Activated T-cell treated with anti-CD3 and anti-CD28 coated beads, Interleukin-2, amount 50 U/mL, for 72 hours (primary cell): ENCODE measurements around the gene RUNX1. TPM values are rescaled to one million over a fixed set of nuclear protein-coding genes. Genes with fewer than 3 reads are reported as not detected.
"Not testable (repeated sequence)": the region's sequence is repeated elsewhere in the genome, so short reads cannot be mapped to it uniquely, and the experiment has no call there.

Experiments used
- ATAC-seq, 2 donors: fragments of 150-1000 bp; cut with Tn5 transposase; replicated peaks in 1 of 2; 2 replicates each; pipeline ENCODE4 v1.10.0; 2021; ENCODE audit warnings: moderate library complexity in 2 of 2, mild to moderate bottlenecking in 1 of 2
- DNase-seq, 2 donors: peaks; one replicate each; pipeline ENCODE4 v3.0.0; 2021 to 2022; ENCODE audit warnings: mixed read lengths in 1 of 2
- H3K27ac Mint-ChIP-seq: one replicate; pipeline ENCODE4 v1.8.0; 2022; ENCODE audit warnings: mild to moderate bottlenecking, moderate library complexity, mixed read lengths
- H3K27me3 Mint-ChIP-seq: one replicate; pipeline ENCODE4 v1.8.0; 2022; ENCODE audit warnings: low read depth, mixed read lengths
- H3K36me3 Mint-ChIP-seq, 2 donors: one replicate each; pipeline ENCODE4 v1.8.0; 2022; ENCODE audit warnings: mixed read lengths in 2 of 2, mild to moderate bottlenecking in 1 of 2; ENCODE audit not compliant: insufficient read depth in 2 of 2
- H3K4me1 Mint-ChIP-seq: one replicate; pipeline ENCODE4 v1.8.0; 2022; ENCODE audit warnings: low read depth, mixed read lengths
- H3K4me3 Mint-ChIP-seq, 2 donors: one replicate each; pipeline ENCODE4 v1.8.0; 2022; ENCODE audit warnings: mild to moderate bottlenecking in 2 of 2, mixed read lengths in 2 of 2, moderate library complexity in 2 of 2
- H3K9me3 Mint-ChIP-seq, 2 donors: one replicate each; pipeline ENCODE4 v1.8.0; 2022; ENCODE audit warnings: mixed read lengths in 2 of 2
- total RNA-seq, 2 donors: library from RNA; stranded (reverse); gene quantifications; one replicate each; pipeline ENCODE4 v1.2.3, GENCODE V29; 2022

Gene RUNX1
- total RNA-seq, 2 donors from 2014 or later: 36.6 to 56.2 TPM

DNA sequence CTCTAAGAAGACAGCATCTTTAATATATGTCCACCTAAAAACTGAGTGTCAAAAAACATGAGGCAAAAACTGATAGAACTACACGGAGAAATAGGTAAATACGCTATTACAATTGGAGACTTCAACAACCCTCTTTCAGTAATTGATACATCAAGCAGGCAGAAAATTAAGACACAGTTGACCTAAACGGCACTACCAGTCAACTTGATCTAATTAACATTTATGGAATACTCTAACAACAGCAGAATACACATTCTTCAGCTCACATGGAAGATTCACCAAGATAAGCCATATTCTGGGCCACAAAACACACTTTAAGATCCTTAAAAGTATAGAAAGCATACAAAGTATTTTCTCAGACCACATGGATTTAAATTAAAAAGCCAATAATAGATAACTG lies 242.7 kb downstream of the RUNX1 start:
- H3K27ac Mint-ChIP-seq: peak overlapping the region; percentile 94
- peak overlapping the region in 1 of 2 donors; percentile 42 for H3K4me3 Mint-ChIP-seq
- ATAC-seq: no peak
- no peaks in the 10 kb centered on the region for H3K27me3 Mint-ChIP-seq
- H3K4me1 Mint-ChIP-seq: peaks cover 90% of the 10 kb centered on the region
- peaks cover 2% of the 10 kb centered on the region in 2 donors for H3K9me3 Mint-ChIP-seq
- peaks cover 12 to 43% of the 10 kb centered on the region in 2 donors for H3K36me3 Mint-ChIP-seq
- DNase-seq: no peak

DNA sequence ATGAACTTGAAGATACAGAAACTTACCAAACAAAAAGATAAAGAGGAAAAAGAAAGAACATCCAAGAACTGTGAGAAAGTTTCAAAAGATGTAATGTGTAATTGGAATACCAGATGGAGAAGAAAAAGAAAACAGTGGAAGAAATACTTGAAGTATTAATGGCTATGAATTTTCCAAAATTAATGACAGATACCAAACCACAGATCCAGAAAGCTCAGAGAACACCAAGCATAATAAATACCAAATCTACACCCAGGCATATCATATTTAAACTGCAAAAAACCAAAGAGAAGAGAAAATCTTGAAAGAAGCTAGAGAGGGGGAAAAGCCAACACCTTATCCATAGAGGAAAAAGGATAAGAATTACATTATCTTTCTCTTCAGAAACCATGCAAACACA lies 243.9 kb downstream of the RUNX1 start:
- peaks cover 80% of the 10 kb centered on the region for H3K4me1 Mint-ChIP-seq
- ATAC-seq: no peak
- peaks cover 2% of the 10 kb centered on the region in 2 donors for H3K9me3 Mint-ChIP-seq
- peaks cover 12 to 39% of the 10 kb centered on the region in 2 donors for H3K36me3 Mint-ChIP-seq
- H3K27ac Mint-ChIP-seq: peak overlapping the region; percentile 77
- no peak for DNase-seq
- no peak overlapping the region for H3K4me3 Mint-ChIP-seq
- no peaks in the 10 kb centered on the region for H3K27me3 Mint-ChIP-seq

DNA sequence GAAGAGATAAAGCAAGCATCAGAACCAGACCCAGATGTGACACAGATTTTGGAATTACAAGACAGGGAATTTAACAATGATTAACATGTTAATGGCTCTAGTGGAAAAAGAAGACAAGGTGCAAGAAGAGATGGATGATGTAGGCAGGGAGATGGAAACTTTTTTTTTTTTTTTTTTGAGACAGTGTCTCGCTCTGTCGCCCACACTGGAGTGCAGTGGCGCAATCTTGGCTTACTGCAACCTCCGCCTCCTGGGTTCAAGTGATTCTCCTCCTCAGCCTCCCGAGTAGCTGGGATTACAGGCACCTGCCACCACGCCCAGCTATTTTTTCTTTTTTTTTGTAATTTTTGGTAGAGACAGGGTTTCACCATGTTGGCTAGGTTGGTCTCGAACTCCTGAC lies 244.5 kb downstream of the RUNX1 start:
- peaks cover 74% of the 10 kb centered on the region for H3K4me1 Mint-ChIP-seq
- H3K4me3 Mint-ChIP-seq, DNase-seq, H3K27me3 Mint-ChIP-seq, ATAC-seq, H3K9me3 Mint-ChIP-seq: not testable (repeated sequence)
- peak overlapping the region; percentile 59 for H3K27ac Mint-ChIP-seq
- peaks cover 12 to 39% of the 10 kb centered on the region in 2 donors for H3K36me3 Mint-ChIP-seq

- Mint-ChIP-seq H3K4me3 (no peak overlapping the region), H3K9me3 (peaks cover 2% of the 10 kb centered on the region in 2 donors), H3K27ac (peak overlapping the region; percentile 59), H3K36me3 (peaks cover 16 to 37% of the 10 kb centered on the region in 2 donors), H3K4me1 (peaks cover 67% of the 10 kb centered on the region), H3K27me3 (no peaks in the 10 kb centered on the region)
- no peak for DNase-seq
- ATAC-seq: no peak
Observed at GRCh38 chr21:34803782-34804370, 245.2 kb downstream of the RUNX1 start.

GRCh38 chr21:34802180-34802899 lies 246.8 kb downstream of the RUNX1 start:
- no peak for ATAC-seq
- H3K4me3 Mint-ChIP-seq: no peak overlapping the region
- H3K9me3 Mint-ChIP-seq: peaks cover 2% of the 10 kb centered on the region in 2 donors
- H3K4me1 Mint-ChIP-seq: peaks cover 52% of the 10 kb centered on the region
- peaks cover 16 to 43% of the 10 kb centered on the region in 2 donors for H3K36me3 Mint-ChIP-seq
- no peaks in the 10 kb centered on the region for H3K27me3 Mint-ChIP-seq
- peak overlapping the region; percentile 71 for H3K27ac Mint-ChIP-seq
- no peak for DNase-seq

- H3K4me1 Mint-ChIP-seq: peaks cover 45% of the 10 kb centered on the region
- peak overlapping the region; percentile 55 for H3K27ac Mint-ChIP-seq
- no peak overlapping the region for H3K4me3 Mint-ChIP-seq
- peaks cover 2% of the 10 kb centered on the region in 2 donors for H3K9me3 Mint-ChIP-seq
- ATAC-seq (peak in 1 of 2 donors; percentile 36), DNase-seq (peak in 1 of 2 donors; percentile 10)
- H3K36me3 Mint-ChIP-seq: peaks cover 19 to 44% of the 10 kb centered on the region in 2 donors
- H3K27me3 Mint-ChIP-seq: no peaks in the 10 kb centered on the region
Observed at GRCh38 chr21:34801519-34802132, 247.5 kb downstream of the RUNX1 start.

GRCh38 chr21:34800797-34801518 lies 248.1 kb downstream of the RUNX1 start:
- H3K9me3 Mint-ChIP-seq: no peaks in the 10 kb centered on the region
- peak overlapping the region; percentile 11 for H3K27ac Mint-ChIP-seq
- ATAC-seq: peak; percentile 45 to 82
- H3K27me3 Mint-ChIP-seq: no peaks in the 10 kb centered on the region
- H3K36me3 Mint-ChIP-seq: peaks cover 15 to 41% of the 10 kb centered on the region in 2 donors
- no peak for DNase-seq
- H3K4me3 Mint-ChIP-seq: no peak overlapping the region
- peaks cover 39% of the 10 kb centered on the region for H3K4me1 Mint-ChIP-seq

DNA sequence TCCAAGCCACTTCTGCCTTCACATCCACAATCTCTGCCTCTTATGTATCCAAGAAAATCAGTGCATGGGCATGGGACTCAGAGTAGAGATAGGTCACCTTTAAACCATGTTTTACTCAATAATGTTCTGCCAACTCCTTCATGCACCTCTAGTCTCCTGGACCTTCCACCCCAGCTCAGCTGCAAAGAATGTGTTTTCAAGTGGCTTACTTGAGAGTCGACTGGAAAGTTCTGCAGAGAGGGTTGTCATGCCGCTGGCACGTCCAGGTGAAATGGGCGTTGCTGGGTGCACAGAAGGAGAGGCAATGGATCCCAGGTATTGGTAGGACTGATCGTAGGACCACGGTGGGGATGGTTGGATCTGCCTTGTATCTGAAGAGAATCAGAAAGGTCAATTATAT lies 250.0 kb downstream of the RUNX1 start:
- Mint-ChIP-seq H3K27ac (no peak overlapping the region), H3K9me3 (no peaks in the 10 kb centered on the region), H3K27me3 (no peaks in the 10 kb centered on the region), H3K4me1 (peaks cover 21% of the 10 kb centered on the region), H3K36me3 (peaks cover 13 to 32% of the 10 kb centered on the region in 2 donors), H3K4me3 (no peak overlapping the region)
- DNase-seq (no peak), ATAC-seq (no peak)

GRCh38 chr21:34797921-34798535 lies 251.1 kb downstream of the RUNX1 start:
- Mint-ChIP-seq H3K9me3 (no peaks in the 10 kb centered on the region), H3K4me1 (peaks cover 12% of the 10 kb centered on the region)

GRCh38 chr21:34797201-34797525 lies 251.9 kb downstream of the RUNX1 start:
- Mint-ChIP-seq H3K36me3 (peaks cover 11 to 24% of the 10 kb centered on the region in 2 donors), H3K27ac (peak overlapping the region; percentile 76)
- ATAC-seq: no peak

More at GRCh38 chr21:34797921-34798535, 251.1 kb downstream of the RUNX1 start:
- no peak for ATAC-seq
- Mint-ChIP-seq H3K27me3 (no peaks in the 10 kb centered on the region), H3K36me3 (peaks cover 13 to 27% of the 10 kb centered on the region in 2 donors), H3K27ac (no peak overlapping the region), H3K4me3 (no peak overlapping the region)
- no peak for DNase-seq

DNA sequence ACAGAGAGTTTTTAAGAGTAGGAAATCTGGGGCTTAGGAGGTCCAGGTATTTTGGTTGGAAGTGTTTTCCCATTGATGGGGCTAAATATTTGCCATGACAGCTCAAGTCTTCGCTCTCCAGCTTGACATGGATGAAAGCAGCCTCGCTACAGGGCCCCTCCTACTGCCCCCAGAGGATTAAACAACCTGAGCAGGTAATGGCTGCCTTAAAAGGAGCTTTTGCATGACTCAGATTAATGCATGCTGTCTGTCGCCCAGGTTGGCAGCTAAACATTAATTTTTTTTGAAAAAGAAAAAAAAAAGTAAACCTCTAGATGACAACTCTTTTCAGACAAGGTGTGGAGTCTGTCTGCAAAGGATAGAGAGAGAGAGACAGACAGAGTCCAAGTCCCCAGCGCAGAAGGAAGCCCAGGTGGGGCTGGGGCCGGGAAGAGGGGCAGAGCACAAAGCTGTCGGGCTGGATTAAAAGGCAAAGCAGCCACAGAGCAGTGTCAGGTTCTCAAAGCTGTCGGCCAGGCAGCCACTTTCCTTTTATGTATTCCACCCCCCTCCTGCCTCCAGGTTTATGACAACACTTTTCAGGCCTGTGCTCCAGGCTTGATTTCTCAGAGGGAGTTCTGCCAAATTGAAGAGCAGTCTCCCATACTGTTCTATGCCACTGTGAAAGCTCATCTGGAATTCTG lies 252.4 kb downstream of the RUNX1 start:
- no peak for ATAC-seq
- Mint-ChIP-seq H3K4me3 (no peak overlapping the region), H3K9me3 (no peaks in the 10 kb centered on the region), H3K27ac (peak overlapping the region; percentile 52), H3K27me3 (no peaks in the 10 kb centered on the region), H3K4me1 (peaks cover under 1% of the 10 kb centered on the region), H3K36me3 (peaks cover 11 to 24% of the 10 kb centered on the region in 2 donors)
- DNase-seq: no peak

More at GRCh38 chr21:34797201-34797525, 251.9 kb downstream of the RUNX1 start:
- DNase-seq: no peak
- Mint-ChIP-seq H3K27me3 (no peaks in the 10 kb centered on the region), H3K4me3 (no peak overlapping the region), H3K4me1 (peaks cover 6% of the 10 kb centered on the region), H3K9me3 (no peaks in the 10 kb centered on the region)

DNA sequence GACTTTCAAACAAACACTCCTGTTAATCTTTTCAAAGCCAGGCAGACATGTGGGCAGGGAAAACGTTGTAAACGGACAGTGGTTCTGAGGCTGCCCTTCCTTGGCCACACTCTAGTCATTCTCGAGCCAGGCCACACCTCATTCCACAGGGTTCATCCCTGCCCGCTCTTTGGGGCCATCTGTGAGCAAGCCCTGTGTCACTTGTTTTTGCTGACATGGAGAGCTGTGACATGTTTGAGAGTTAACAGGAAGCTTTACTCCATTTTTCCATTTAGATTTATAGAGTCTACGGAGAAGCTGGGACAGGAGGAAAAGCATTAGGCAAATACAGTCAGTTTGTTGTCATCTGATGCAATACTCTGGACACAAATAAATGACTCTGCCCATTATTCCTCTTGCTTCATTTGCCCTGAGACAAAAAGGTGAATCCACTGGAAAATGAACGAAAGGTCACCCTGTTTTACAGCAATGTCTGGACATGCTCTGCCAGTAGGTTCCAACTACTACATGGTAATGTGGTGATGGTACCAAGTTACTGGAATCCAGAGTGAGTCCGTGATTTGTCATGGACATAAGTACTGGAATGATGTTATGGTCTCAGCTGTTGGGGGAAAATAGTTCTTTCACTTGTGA lies 253.4 kb downstream of the RUNX1 start:
- no peak overlapping the region for H3K4me3 Mint-ChIP-seq
- peak overlapping the region; percentile 52 for H3K27ac Mint-ChIP-seq
- H3K4me1 Mint-ChIP-seq: no peaks in the 10 kb centered on the region
- H3K9me3 Mint-ChIP-seq: no peaks in the 10 kb centered on the region
- ATAC-seq: no peak
- peaks cover 11 to 24% of the 10 kb centered on the region in 2 donors for H3K36me3 Mint-ChIP-seq
- H3K27me3 Mint-ChIP-seq: no peaks in the 10 kb centered on the region
- DNase-seq: no peak
